Peyer's patch (tissue), 4 donors: ENCODE results near the gene TRHDE.

Experiments used
- POLR2A ChIP-seq, 2 donors: fragments of 450-650 bp; IDR thresholded peaks; one replicate each; pipeline ENCODE4 v1.5.1; 2017; ENCODE audit warnings: antibody characterized with exemption in 2 of 2, mild to moderate bottlenecking in 2 of 2, moderate library complexity in 2 of 2
- TF ChIP-seq, protein P1 (sequence below), 6 experiments: fragments of 450-650 bp in 4 of 6; fragments of 200-600 bp in 2 of 6; sonication (generic) in 1 of 6; IDR thresholded peaks; one replicate each; pipeline ENCODE4 v1.5.1; 2017 to 2019; ENCODE audit warnings: antibody characterized with exemption in 6 of 6, mild to moderate bottlenecking in 3 of 6, moderate library complexity in 1 of 6

DNA sequence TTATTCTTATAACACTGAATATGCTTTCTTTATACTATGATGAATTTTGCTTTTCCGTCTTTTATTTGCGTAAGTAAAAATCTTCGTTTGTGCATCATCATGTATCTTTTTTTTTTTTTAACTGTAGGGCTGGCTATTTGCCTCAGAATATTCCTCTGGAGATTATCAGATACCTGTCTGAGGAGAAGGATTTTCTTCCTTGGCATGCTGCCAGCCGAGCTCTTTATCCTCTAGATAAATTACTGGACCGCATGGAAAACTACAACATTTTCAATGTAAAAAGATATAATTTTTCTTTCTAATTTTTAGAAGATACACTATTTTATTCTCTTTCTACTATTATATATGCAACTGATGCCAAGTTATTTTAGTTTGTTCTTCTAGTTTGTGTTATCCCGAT lies 346.6 kb downstream of the TRHDE start:
- TF ChIP-seq, protein P1, sequence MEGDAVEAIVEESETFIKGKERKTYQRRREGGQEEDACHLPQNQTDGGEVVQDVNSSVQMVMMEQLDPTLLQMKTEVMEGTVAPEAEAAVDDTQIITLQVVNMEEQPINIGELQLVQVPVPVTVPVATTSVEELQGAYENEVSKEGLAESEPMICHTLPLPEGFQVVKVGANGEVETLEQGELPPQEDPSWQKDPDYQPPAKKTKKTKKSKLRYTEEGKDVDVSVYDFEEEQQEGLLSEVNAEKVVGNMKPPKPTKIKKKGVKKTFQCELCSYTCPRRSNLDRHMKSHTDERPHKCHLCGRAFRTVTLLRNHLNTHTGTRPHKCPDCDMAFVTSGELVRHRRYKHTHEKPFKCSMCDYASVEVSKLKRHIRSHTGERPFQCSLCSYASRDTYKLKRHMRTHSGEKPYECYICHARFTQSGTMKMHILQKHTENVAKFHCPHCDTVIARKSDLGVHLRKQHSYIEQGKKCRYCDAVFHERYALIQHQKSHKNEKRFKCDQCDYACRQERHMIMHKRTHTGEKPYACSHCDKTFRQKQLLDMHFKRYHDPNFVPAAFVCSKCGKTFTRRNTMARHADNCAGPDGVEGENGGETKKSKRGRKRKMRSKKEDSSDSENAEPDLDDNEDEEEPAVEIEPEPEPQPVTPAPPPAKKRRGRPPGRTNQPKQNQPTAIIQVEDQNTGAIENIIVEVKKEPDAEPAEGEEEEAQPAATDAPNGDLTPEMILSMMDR (IDR thresholded peaks at IDR 0.05), result no peak
- no peak for TF ChIP-seq POLR2A (IDR thresholded peaks at IDR 0.05)
